A673 (cell line): ENCODE results near the gene TBCE. TPM values are rescaled to one million over a fixed set of nuclear protein-coding genes. Genes with fewer than 3 reads are reported as not detected.

ENCODE experiments used
- BruUV-seq: library from RNA; stranded (reverse); fragments of 400-500 nt; replicated peaks from 2 replicates; lab custom pipeline; 2021; lab: Mats Ljungman, UMichigan
- CTCF ChIA-PET: fragments of 300-600 bp; sonication (Branson Sonifier 250); formaldehyde crosslinking; loops from one replicate; lab custom pipeline; 2022; ENCODE audit warnings: antibody characterized with exemption; lab: Charles Lee
- POLR2A ChIA-PET: fragments of 300-600 bp; sonication (Branson Sonifier 250); formaldehyde crosslinking; loops from one replicate; lab custom pipeline; 2022; ENCODE audit warnings: antibody characterized with exemption; ENCODE audit not compliant: low non-redundant PET; lab: Charles Lee
- DNase-seq: peaks from one replicate; pipeline ENCODE4 v3.0.0-alpha.2; 2015; ENCODE audit warnings: low spot score
- H3K27ac ChIP-seq: fragments of 200-600 bp; sonication (generic); 2 replicates; pipeline ENCODE4 v1.5.1; 2016; ENCODE audit warnings: mixed run types, low read depth, mild to moderate bottlenecking, mixed read lengths, antibody characterized with exemption, low read length; ENCODE audit not compliant: poor library complexity, severe bottlenecking
- H3K27me3 ChIP-seq: fragments of 200-600 bp; sonication (generic); replicated peaks from 2 replicates; pipeline ENCODE4 v1.6.1; 2017; ENCODE audit warnings: mixed run types, low read depth, mild to moderate bottlenecking, mixed read lengths, antibody characterized with exemption, low read length; ENCODE audit not compliant: insufficient read depth, poor library complexity
- H3K36me3 ChIP-seq: fragments of 200-600 bp; sonication (generic); 2 replicates; pipeline ENCODE4 v1.6.1; 2016; ENCODE audit warnings: mixed run types, mild to moderate bottlenecking, mixed read lengths, antibody characterized with exemption, low read length; ENCODE audit not compliant: insufficient read depth, poor library complexity, severe bottlenecking
- H3K4me1 ChIP-seq: fragments of 200-600 bp; sonication (generic); 2 replicates; pipeline ENCODE4 v1.6.1; 2017; ENCODE audit warnings: mixed run types, mild to moderate bottlenecking, mixed read lengths, antibody characterized with exemption, low read length; ENCODE audit not compliant: insufficient read depth, poor library complexity, severe bottlenecking
- H3K4me3 ChIP-seq: fragments of 200-600 bp; sonication (generic); 2 replicates; pipeline ENCODE4 v1.5.1; 2016; ENCODE audit warnings: low read depth, mixed run types, mild to moderate bottlenecking, mixed read lengths, low read length; ENCODE audit not compliant: poor library complexity, severe bottlenecking
- H3K9me3 ChIP-seq: fragments of 200-600 bp; sonication (generic); 2 replicates; pipeline ENCODE4 v1.6.1; 2016; ENCODE audit warnings: mixed run types, low read depth, mild to moderate bottlenecking, mixed read lengths, antibody characterized with exemption, low read length; ENCODE audit not compliant: poor library complexity, severe bottlenecking
- CTCF ChIP-seq: fragments of 300-800, 200-600 bp; sonication (generic); conservative IDR thresholded peaks from 2 replicates; pipeline ENCODE4 v1.5.1; 2017; ENCODE audit warnings: low read depth, mild to moderate bottlenecking, antibody characterized with exemption, low read length, moderate library complexity, mixed read lengths
- EZH2 ChIP-seq: fragments of 200-600 bp; sonication (generic); IDR thresholded peaks from 2 replicates; pipeline ENCODE4 v1.6.1; 2017; ENCODE audit warnings: borderline replicate concordance, low read depth, mild to moderate bottlenecking, mixed read lengths, antibody characterized with exemption, low read length; ENCODE audit not compliant: poor library complexity, severe bottlenecking
- intact Hi-C: fragments of 100-400 bp; cut with micrococcal nuclease; formaldehyde crosslinking; loops from one replicate; pipeline ENCODE4 v1.10.0; 2022; ENCODE audit not compliant: unreplicated experiment
- total RNA-seq: library from RNA; stranded (reverse); gene quantifications from 2 replicates; pipeline ENCODE4 v1.2.3, GENCODE V29; 2021

Gene TBCE
- total RNA-seq, 1 experiment from 2014 or later: 26.3 TPM

- Histone ChIP-seq H3K4me1 (no peaks in the 10 kb centered on the region), H3K4me3 (no peak overlapping the region), H3K27ac (no peak overlapping the region), H3K27me3 (no peaks in the 10 kb centered on the region), H3K36me3 (no peaks in the 10 kb centered on the region), H3K9me3 (no peaks in the 10 kb centered on the region)
- intact Hi-C loops: loop anchor here (5.0 to 10.0 kb wide), 2 partner anchors 313 to 1300 kb away; no protein-coding TSS in a partner anchor
- DNase-seq: peak; percentile 64
- ChIA-PET CTCF (interaction anchor here (0.5 to 0.8 kb wide), 2 partner anchors 154 to 162 kb away, joined by 3 to 8 read pairs; no protein-coding TSS in a partner anchor), POLR2A (no interaction called here)
- TF ChIP-seq EZH2 (no peak), CTCF (peak; percentile 58)
- BruUV-seq: no TSS peak
Measured at GRCh38 chr1:235415008-235415904, 48.0 kb downstream of the TBCE start.

- POLR2A ChIA-PET: no interaction called here
- H3K4me3 ChIP-seq: no peak overlapping the region
- no TSS peak for BruUV-seq
- no peaks in the 10 kb centered on the region for H3K27me3 ChIP-seq
- no peaks in the 10 kb centered on the region for H3K4me1 ChIP-seq
- intact Hi-C loops: loop anchor here (1.0 to 10.0 kb wide), 4 partner anchors 163 to 1302 kb away; no protein-coding TSS in a partner anchor
- TF ChIP-seq EZH2 (no peak), CTCF (no peak)
- H3K36me3 ChIP-seq: no peaks in the 10 kb centered on the region
- CTCF ChIA-PET: interaction anchor here (0.7 to 1.3 kb wide), 4 partner anchors 88 to 562 kb away, joined by 3 to 6 read pairs (median 4); partner anchors contain the start of gene GGPS1
- H3K9me3 ChIP-seq: no peaks in the 10 kb centered on the region
- H3K27ac ChIP-seq: no peak overlapping the region
- no peak for DNase-seq
Measured at GRCh38 chr1:235416662-235417049, 49.4 kb downstream of the TBCE start.

- no TSS peak for BruUV-seq
- Histone ChIP-seq H3K36me3 (no peaks in the 10 kb centered on the region), H3K27me3 (no peaks in the 10 kb centered on the region), H3K4me3 (no peak overlapping the region), H3K27ac (no peak overlapping the region), H3K4me1 (no peaks in the 10 kb centered on the region), H3K9me3 (no peaks in the 10 kb centered on the region)
- intact Hi-C loops: loop anchor here (1.0 to 10.0 kb wide), 4 partner anchors 164 to 1302 kb away; no protein-coding TSS in a partner anchor
- peak; percentile 53 for DNase-seq
- POLR2A ChIA-PET: no interaction called here
- CTCF ChIA-PET: interaction anchor here (0.5 to 1.3 kb wide), 5 partner anchors 27 to 561 kb away, joined by 3 to 6 read pairs (median 4); partner anchors contain the start of gene GGPS1
- TF ChIP-seq EZH2 (no peak), CTCF (peak; percentile 68)
Measured at GRCh38 chr1:235417086-235417697, 50.0 kb downstream of the TBCE start.
